GM12872 (cell line): ENCODE data around the gene PLEKHA5.

Source experiments
- TF ChIP-seq, protein P1 (sequence below): IDR thresholded peaks from 3 replicates; pipeline ENCODE4 v1.5.1; 2011; ENCODE audit warnings: low read depth, mild to moderate bottlenecking, low read length, moderate library complexity; ENCODE audit not compliant: insufficient read depth

Gene PLEKHA5

DNA sequence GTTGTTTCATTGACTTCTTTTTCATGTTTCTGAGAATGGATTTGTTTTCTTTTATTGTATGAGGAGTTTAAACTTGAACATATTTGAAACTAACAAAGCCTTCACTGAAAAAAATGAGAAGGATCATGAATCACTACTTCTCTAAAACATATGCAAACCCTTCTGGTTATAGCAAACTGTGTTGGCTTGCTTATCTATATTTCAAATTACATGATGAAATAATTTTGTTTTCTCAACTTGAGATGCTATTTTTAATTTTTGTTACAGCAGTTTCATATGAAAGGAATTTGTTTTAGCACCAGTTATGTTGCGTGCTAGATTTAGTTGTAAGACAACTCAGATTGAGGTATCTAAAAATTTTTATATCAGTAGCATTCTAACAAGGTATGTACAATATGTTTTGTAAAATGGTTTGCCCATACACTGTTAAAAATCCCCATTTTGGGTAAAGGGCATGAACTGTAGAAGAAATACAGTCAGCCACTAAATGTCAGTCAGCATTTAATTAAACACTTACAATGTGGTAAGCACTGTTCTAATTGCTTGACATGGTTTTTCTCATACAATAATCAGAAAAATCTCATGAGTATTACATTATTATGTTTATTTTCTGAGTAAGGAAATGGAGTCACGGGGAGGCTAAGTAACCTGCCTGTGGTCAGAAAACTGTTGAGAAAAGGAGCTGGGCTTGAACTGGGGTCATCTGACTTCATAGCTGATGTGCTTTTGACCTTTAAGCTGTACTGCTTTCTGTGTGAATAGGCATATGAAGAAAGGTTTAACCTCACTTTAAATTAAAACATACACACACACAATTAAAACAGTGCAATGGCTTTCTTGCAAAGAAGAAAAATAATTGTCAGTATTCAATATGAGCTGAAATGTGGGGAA is 105.7 kb downstream of the PLEKHA5 start:
- TF ChIP-seq, protein P1, sequence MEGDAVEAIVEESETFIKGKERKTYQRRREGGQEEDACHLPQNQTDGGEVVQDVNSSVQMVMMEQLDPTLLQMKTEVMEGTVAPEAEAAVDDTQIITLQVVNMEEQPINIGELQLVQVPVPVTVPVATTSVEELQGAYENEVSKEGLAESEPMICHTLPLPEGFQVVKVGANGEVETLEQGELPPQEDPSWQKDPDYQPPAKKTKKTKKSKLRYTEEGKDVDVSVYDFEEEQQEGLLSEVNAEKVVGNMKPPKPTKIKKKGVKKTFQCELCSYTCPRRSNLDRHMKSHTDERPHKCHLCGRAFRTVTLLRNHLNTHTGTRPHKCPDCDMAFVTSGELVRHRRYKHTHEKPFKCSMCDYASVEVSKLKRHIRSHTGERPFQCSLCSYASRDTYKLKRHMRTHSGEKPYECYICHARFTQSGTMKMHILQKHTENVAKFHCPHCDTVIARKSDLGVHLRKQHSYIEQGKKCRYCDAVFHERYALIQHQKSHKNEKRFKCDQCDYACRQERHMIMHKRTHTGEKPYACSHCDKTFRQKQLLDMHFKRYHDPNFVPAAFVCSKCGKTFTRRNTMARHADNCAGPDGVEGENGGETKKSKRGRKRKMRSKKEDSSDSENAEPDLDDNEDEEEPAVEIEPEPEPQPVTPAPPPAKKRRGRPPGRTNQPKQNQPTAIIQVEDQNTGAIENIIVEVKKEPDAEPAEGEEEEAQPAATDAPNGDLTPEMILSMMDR: no peak

- TF ChIP-seq, protein P1: no peak
These were observed 107.1 kb downstream of the PLEKHA5 start for GRCh38 chr12:19236656-19237055.

DNA sequence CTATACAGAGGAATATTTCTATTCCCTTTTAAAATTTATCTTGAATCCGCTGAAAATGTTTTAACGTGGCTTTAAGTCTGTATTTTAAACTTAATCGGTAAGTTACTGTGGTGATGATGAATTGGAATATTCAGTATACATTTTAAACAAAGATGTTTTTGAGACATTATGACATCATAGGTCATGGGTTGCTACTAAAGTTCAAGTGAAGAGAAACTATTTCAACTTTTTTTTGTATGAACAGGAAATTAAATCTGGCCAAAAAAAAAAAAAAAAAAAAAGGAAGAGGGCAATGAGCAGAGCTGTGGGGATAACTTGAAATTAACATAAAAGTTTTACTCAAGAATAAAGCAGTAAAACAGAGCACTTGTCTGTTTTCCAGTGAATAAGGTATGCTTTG is 109.0 kb downstream of the PLEKHA5 start:
- TF ChIP-seq, protein P1: no peak

DNA sequence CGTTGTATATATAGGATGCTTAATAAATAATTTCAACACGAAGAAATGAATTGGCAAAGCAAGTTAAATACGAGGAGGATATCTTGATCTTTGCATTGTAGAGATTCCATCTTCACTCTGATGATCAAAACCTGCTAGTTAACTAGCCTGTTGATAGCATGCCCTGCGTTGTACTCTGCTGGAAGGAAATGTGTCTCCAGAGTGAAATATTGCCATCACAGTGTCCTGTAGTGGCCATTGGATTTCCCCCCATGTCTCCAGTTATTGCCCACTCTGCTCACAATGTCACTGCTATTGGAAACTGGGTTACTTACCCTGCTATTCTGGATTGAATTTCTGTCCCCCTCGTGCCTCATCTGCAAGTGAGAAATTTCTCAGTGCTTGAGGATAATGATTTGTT is 109.6 kb downstream of the PLEKHA5 start:
- TF ChIP-seq, protein P1: no peak

- TF ChIP-seq, protein P1: no peak
These were observed 110.2 kb downstream of the PLEKHA5 start for GRCh38 chr12:19239616-19240234.

GRCh38 chr12:19242581-19242980 is 113.0 kb downstream of the PLEKHA5 start:
- TF ChIP-seq, protein P1: no peak

- TF ChIP-seq, protein P1: no peak
These were observed 114.0 kb downstream of the PLEKHA5 start for GRCh38 chr12:19243551-19243950.
